H1 (cell line): ENCODE results near the gene SLC2A4. TPM values are rescaled to one million over a fixed set of nuclear protein-coding genes. Genes with fewer than 3 reads are reported as not detected.

Source experiments
- CTCF ChIA-PET: fragments of 300-600 bp; sonication (Branson Sonifier 250); formaldehyde crosslinking; loops from one replicate; lab custom pipeline; 2021; ENCODE audit not compliant: partially characterized antibody; lab: Charles Lee
- POLR2A ChIA-PET: fragments of 300-600 bp; sonication (Branson Sonifier 250); formaldehyde crosslinking; loops from one replicate; lab custom pipeline; 2021; ENCODE audit warnings: inconsistent platforms; ENCODE audit not compliant: partially characterized antibody; lab: Charles Lee
- DNase-seq, 2 experiments: peaks; one replicate each; pipeline versions ENCODE4 v3.0.0 to v3.0.0-alpha.2; 2010 to 2022; ENCODE audit warnings: low spot score in 2 of 2, low read depth in 1 of 2, mixed read lengths in 1 of 2
- FAIRE-seq: peaks from 2 replicates; lab custom pipeline; 2011; peaks lifted over from hg19 to GRCh38; lab: Jason Lieb, UNC
- H2AFZ ChIP-seq: 2 replicates; pipeline ENCODE4 v1.8.1; 2012; ENCODE audit warnings: low read length, inconsistent platforms
- H2AK5ac ChIP-seq: 2 replicates; pipeline ENCODE4 v1.6.1; 2013; ENCODE audit warnings: low read depth, low read length
- H2BK120ac ChIP-seq: replicated peaks from 2 replicates; pipeline ENCODE3; 2013; ENCODE audit warnings: low read depth, low read length, inconsistent platforms
- H2BK12ac ChIP-seq: 2 replicates; pipeline ENCODE4 v1.6.1; 2013; ENCODE audit warnings: low read depth, low read length
- H2BK15ac ChIP-seq: 2 replicates; pipeline ENCODE4 v1.6.1; 2013; ENCODE audit warnings: low read length
- H2BK20ac ChIP-seq: 2 replicates; pipeline ENCODE4 v1.6.1; 2013; ENCODE audit warnings: low read length
- H2BK5ac ChIP-seq: 2 replicates; pipeline ENCODE4 v1.6.1; 2013; ENCODE audit warnings: low read depth, low read length
- H3K14ac ChIP-seq: 2 replicates; pipeline ENCODE4 v1.6.1; 2013; ENCODE audit warnings: inconsistent platforms; ENCODE audit not compliant: insufficient read length
- H3K18ac ChIP-seq: 2 replicates; pipeline ENCODE4 v1.6.1; 2013; ENCODE audit warnings: low read length; ENCODE audit errors: extremely low read depth
- H3K23ac ChIP-seq: 2 replicates; pipeline ENCODE4 v1.6.1; 2013; ENCODE audit warnings: inconsistent platforms; ENCODE audit not compliant: insufficient read length
- H3K23me2 ChIP-seq: 2 replicates; pipeline ENCODE4 v1.6.1; 2013; ENCODE audit warnings: low read depth, low read length
- H3K27ac ChIP-seq: 2 replicates; pipeline ENCODE4 v1.6.1; 2011; ENCODE audit warnings: low read depth, low read length, inconsistent platforms
- H3K27me3 ChIP-seq, 4 experiments: replicated peaks in 1 of 4; 1 replicate in 1 of 4; 2 replicates in 3 of 4; pipeline versions ENCODE4 v1.6.1 to v1.8.1; 2011 to 2013; ENCODE audit warnings: low read length in 3 of 4, mild to moderate bottlenecking in 3 of 4, inconsistent platforms in 2 of 4, mixed read lengths in 2 of 4, moderate library complexity in 1 of 4; ENCODE audit not compliant: control insufficient read depth in 3 of 4, insufficient read depth in 3 of 4; ENCODE audit errors: extremely low read depth in 1 of 4
- H3K36me3 ChIP-seq, 4 experiments: 2 replicates each; pipeline versions ENCODE4 v1.6.1 to v1.8.1; 2011 to 2013; ENCODE audit warnings: mild to moderate bottlenecking in 4 of 4, low read length in 3 of 4, moderate library complexity in 2 of 4, control low read depth in 1 of 4, inconsistent platforms in 1 of 4; ENCODE audit not compliant: insufficient read depth in 4 of 4, control insufficient read depth in 2 of 4
- H3K4ac ChIP-seq: replicated peaks from 2 replicates; pipeline ENCODE3; 2013; ENCODE audit warnings: low read length, low read depth, mixed read lengths, inconsistent platforms; ENCODE audit not compliant: insufficient read length
- H3K4me1 ChIP-seq, 4 experiments: replicated peaks in 1 of 4; 1 replicate in 1 of 4; 2 replicates in 3 of 4; pipeline versions ENCODE4 v1.6.1 to v1.8.1; 2011 to 2013; ENCODE audit warnings: low read length in 3 of 4, inconsistent platforms in 2 of 4, mixed read lengths in 1 of 4; ENCODE audit not compliant: insufficient read depth in 4 of 4, control insufficient read depth in 3 of 4
- H3K4me2 ChIP-seq, 2 experiments: 2 replicates each; pipeline versions ENCODE4 v1.6.1 to v1.8.1; 2011 to 2013; ENCODE audit warnings: low read depth in 2 of 2, low read length in 2 of 2, control low read depth in 1 of 2, inconsistent platforms in 1 of 2, mild to moderate bottlenecking in 1 of 2; ENCODE audit not compliant: insufficient read depth in 1 of 2
- H3K4me3 ChIP-seq, 4 experiments: fragments of 200-600, 300-600 bp in 1 of 4; sonication (generic), shearing (Covaris generic), sonication (Bioruptor Twin) in 1 of 4; 2 replicates each; pipeline versions ENCODE4 v1.5.1 to v1.8.1; 2011 to 2016; ENCODE audit warnings: low read length in 4 of 4, low read depth in 3 of 4, control low read depth in 2 of 4, inconsistent platforms in 2 of 4, mild to moderate bottlenecking in 2 of 4, mixed read lengths in 1 of 4, moderate library complexity in 1 of 4; ENCODE audit not compliant: insufficient read depth in 2 of 4; ENCODE audit errors: extremely low read depth in 1 of 4
- H3K56ac ChIP-seq: replicated peaks from 2 replicates; pipeline ENCODE3; 2013; ENCODE audit warnings: low read depth, mild to moderate bottlenecking, mixed read lengths, low read length, inconsistent platforms; ENCODE audit not compliant: insufficient read length
- H3K79me1 ChIP-seq: 2 replicates; pipeline ENCODE4 v1.6.1; 2013; ENCODE audit warnings: low read depth, low read length, control low read depth
- H3K79me2 ChIP-seq, 2 experiments: 2 replicates each; pipeline versions ENCODE4 v1.6.1 to v1.8.1; 2012 to 2013; ENCODE audit warnings: low read length in 2 of 2, mild to moderate bottlenecking in 2 of 2, inconsistent platforms in 1 of 2; ENCODE audit not compliant: insufficient read depth in 2 of 2, control insufficient read depth in 1 of 2
- H3K9ac ChIP-seq, 4 experiments: replicated peaks in 1 of 4; 1 replicate in 1 of 4; 2 replicates in 3 of 4; pipeline versions ENCODE4 v1.6.1 to v1.8.1; 2011 to 2013; ENCODE audit warnings: low read depth in 3 of 4, low read length in 3 of 4, control low read depth in 2 of 4, mild to moderate bottlenecking in 2 of 4, moderate library complexity in 2 of 4, inconsistent platforms in 1 of 4; ENCODE audit errors: extremely low read depth in 1 of 4
- H3K9me3 ChIP-seq, 2 experiments: 2 replicates each; pipeline versions ENCODE4 v1.6.1 to v1.8.1; 2012 to 2013; ENCODE audit warnings: mild to moderate bottlenecking in 2 of 2, moderate library complexity in 2 of 2, control low read depth in 1 of 2, inconsistent platforms in 1 of 2, low read depth in 1 of 2, low read length in 1 of 2, mixed read lengths in 1 of 2; ENCODE audit not compliant: insufficient read depth in 2 of 2
- H4K20me1 ChIP-seq, 2 experiments: replicated peaks in 1 of 2; 2 replicates each; pipeline versions ENCODE3 to v1.8.1; 2011 to 2013; ENCODE audit warnings: inconsistent platforms in 2 of 2, low read length in 2 of 2, mild to moderate bottlenecking in 1 of 2; ENCODE audit not compliant: insufficient read depth in 2 of 2, control insufficient read depth in 1 of 2
- H4K5ac ChIP-seq: 2 replicates; pipeline ENCODE4 v1.6.1; 2013; ENCODE audit warnings: low read length, low read depth, mixed read lengths, inconsistent platforms; ENCODE audit not compliant: insufficient read length
- H4K8ac ChIP-seq: 2 replicates; pipeline ENCODE4 v1.8.0; 2013; ENCODE audit warnings: mild to moderate bottlenecking, moderate library complexity, low read length, inconsistent platforms; ENCODE audit not compliant: insufficient read depth; ENCODE audit errors: extremely low read depth
- H4K91ac ChIP-seq: replicated peaks from 2 replicates; pipeline ENCODE3; 2013; ENCODE audit warnings: low read length, mixed read lengths, inconsistent platforms; ENCODE audit not compliant: insufficient read length
- PHF8 ChIP-seq: fragments of 200-600 bp; sonication (generic); conservative IDR thresholded peaks from 2 replicates; pipeline ENCODE4 v1.7.1; 2012; ENCODE audit warnings: low read depth, mild to moderate bottlenecking, inconsistent platforms, low read length, moderate library complexity
- SAP30 ChIP-seq: fragments of 300-600 bp; sonication (generic); IDR thresholded peaks from 2 replicates; pipeline ENCODE4 v1.7.1; 2012; ENCODE audit warnings: low read length, moderate library complexity, mild to moderate bottlenecking, inconsistent platforms; ENCODE audit not compliant: insufficient read depth, insufficient replicate concordance
- TAF1 ChIP-seq: IDR thresholded peaks from 2 replicates; pipeline ENCODE4 v1.6.1; 2011; ENCODE audit warnings: mild to moderate bottlenecking, low read depth, low read length
- WGBS, 2 experiments: shearing (Covaris generic) in 1 of 2; methylation state at CpG; one replicate each; pipeline versions ENCODE4 v1.1.6 to v1.1.7; 2013 to 2015; ENCODE audit warnings: low lambda C conversion rate in 2 of 2, mixed read lengths in 2 of 2, inconsistent platforms in 1 of 2, low coverage in 1 of 2, missing lambda C conversion rate in 1 of 2; ENCODE audit not compliant: insufficient replicate concordance in 2 of 2, insufficient coverage in 1 of 2, insufficient read length in 1 of 2; ENCODE audit errors: extremely low coverage in 1 of 2, missing lambda C conversion rate in 1 of 2; 5-methylcytosine and 5-hydroxymethylcytosine counted together
- polyA plus RNA-seq, 7 experiments: library from polyadenylated mRNA; depleted of rRNA in 3 of 7; stranded (reverse) in 5 of 7; unstranded in 2 of 7; fragments of >200 nt in 5 of 7; fragments of 200-250 nt in 2 of 7; gene quantifications; 1 replicate in 5 of 7; 2 replicates in 1 of 7; 4 replicates in 1 of 7; pipeline versions ENCODE4 v1.2.1 to v1.2.3, GENCODE V29; 2011 to 2013; ENCODE audit warnings: missing spikeins in 2 of 7, mixed read lengths in 2 of 7
- total RNA-seq: library from RNA; stranded (reverse); fragmentation: NEBNext Ultra II Directional; extraction: Animal tissue kit (Norgen Biotek cat#: 25700); gene quantifications from 2 replicates; pipeline ENCODE4 v1.2.1, GENCODE V29; 2021

Gene SLC2A4
- total and polyA plus RNA-seq, 2 of the 8 experiments (the other 6 are each of a cell fraction or from before 2014, with no cell fraction given) = 5.7 to 6.9 TPM

DNA sequence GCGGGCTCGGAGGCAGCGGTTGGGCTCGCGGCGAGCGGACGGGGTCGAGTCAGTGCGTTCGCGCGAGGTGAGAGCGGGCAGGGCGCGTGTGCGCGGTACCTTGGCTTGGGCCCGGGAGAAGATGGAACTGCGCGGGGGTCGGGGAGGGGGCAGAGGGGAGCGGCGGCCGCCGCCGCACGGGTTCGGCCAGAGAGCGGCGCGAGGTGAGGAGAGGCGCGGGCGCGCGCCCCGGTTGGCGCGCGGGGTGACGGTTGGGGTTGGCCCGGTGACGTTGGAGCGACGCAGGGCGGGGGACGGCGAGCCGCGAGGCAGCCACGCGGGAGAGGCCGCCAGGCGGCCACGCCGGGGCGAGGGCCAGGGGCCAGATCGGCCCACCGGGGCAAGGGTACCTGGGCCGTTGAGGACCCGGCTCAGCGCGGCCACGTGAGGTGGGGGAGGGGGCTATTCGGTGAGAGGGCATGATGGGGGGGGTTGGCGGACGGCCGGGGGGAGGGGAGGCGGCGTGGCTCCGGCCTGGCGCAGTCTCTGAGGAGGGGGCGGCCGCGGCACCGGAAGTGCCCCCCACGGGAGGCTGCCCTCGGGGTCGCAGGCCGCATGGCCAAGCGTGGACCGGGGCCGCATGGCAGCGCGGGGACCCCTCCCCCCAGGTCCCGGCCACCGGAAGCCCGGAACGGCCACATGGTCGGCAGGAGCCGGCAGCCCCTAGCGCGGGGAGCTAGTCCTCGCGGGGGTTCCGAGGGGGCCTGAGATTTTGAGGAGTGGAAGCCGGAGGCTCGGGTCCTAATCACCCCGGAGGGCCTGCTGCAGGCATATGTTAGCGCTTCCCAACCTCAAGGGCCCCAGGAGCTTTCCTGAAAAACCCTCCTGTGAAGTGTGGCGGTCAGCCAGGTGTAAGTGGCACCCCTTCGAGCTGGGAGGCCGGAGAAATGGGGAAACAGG, 26.4 kb downstream of the SLC2A4 start:
- no peak overlapping the region for H2BK12ac ChIP-seq
- H3K23ac ChIP-seq = no peak overlapping the region
- 0 out of 2 replicates have a peak overlapping the region, but pooled peaks have one; percentile 32 for H2BK20ac ChIP-seq
- no peak overlapping the region for H3K14ac ChIP-seq
- H3K27me3 ChIP-seq = no peaks in the 10 kb centered on the region
- WGBS, 2 experiments = 6% methylated on average over 19 of the region's 104 CpGs; no CpG with 5 or more reads in 1 of the 2 experiments
- H3K4me1 ChIP-seq = peaks cover 0 to 14% (median 6%) of the 10 kb centered on the region in 4 experiments; a peak in 5 of 7 replicates
- H3K79me2 ChIP-seq = peaks cover 17 to 35% of the 10 kb centered on the region in 2 experiments
- H3K4me3 ChIP-seq = peak overlapping the region; percentile 87 to 97 (median 90)
- peak overlapping the region; percentile 70 for H2BK120ac ChIP-seq
- peak overlapping the region; percentile 88 to 99 for H3K4me2 ChIP-seq
- H4K8ac ChIP-seq = peak overlapping the region; percentile 88
- H3K23me2 ChIP-seq = peaks cover 10% of the 10 kb centered on the region
- H3K9ac ChIP-seq = peak overlapping the region; percentile 94 to 100 (median 98)
- H4K20me1 ChIP-seq = peaks cover 21 to 24% of the 10 kb centered on the region in 2 experiments
- CTCF ChIA-PET = interaction anchor here (0.6 to 4.5 kb wide), 8 partner anchors 11 to 262 kb away, joined by 3 to 22 read pairs (median 3); partner anchors contain the start of gene ASGR1
- peak overlapping the region; percentile 72 for H4K5ac ChIP-seq
- H3K36me3 ChIP-seq = peaks cover 27 to 35% (median 32%) of the 10 kb centered on the region in 4 experiments
- H2BK5ac ChIP-seq = peak overlapping the region; percentile 97
- H3K4ac ChIP-seq = peak overlapping the region; percentile 99
- peak in 1 of 2 experiments; percentile 72 for DNase-seq
- 0 out of 2 replicates have a peak overlapping the region, but pooled peaks have one; percentile 88 for H2BK15ac ChIP-seq
- no peak overlapping the region for H2AFZ ChIP-seq
- H3K9me3 ChIP-seq = no peaks in the 10 kb centered on the region
- FAIRE-seq = no peak
- peaks cover 8% of the 10 kb centered on the region for H3K79me1 ChIP-seq
- peak overlapping the region; percentile 88 for H4K91ac ChIP-seq
- peak overlapping the region; percentile 92 for H3K27ac ChIP-seq
- H2AK5ac ChIP-seq = peak overlapping the region; percentile 96; the same call in 1 of the 2 replicates
- H3K56ac ChIP-seq = peak overlapping the region; percentile 94
- peak overlapping the region; percentile 97 for H3K18ac ChIP-seq
- POLR2A ChIA-PET = interaction anchor here (0.6 to 11.3 kb wide), 26 partner anchors 9 to 263 kb away, joined by 3 to 223 read pairs (median 6); partner anchors contain the start of genes ACAP1, CLDN7, CTDNEP1 and GABARAP
- TF ChIP-seq TAF1 (peak; percentile 26), PHF8 (peak; percentile 49), SAP30 (peak; percentile 94)
